Left colon (tissue), 2 donors: ENCODE results near the gene DCXR. TPM values are rescaled to one million over a fixed set of nuclear protein-coding genes. Genes with fewer than 3 reads are reported as not detected.

Experiments
- ATAC-seq: fragments of 200-7000 bp; cut with Tn5 transposase; one replicate; pipeline ENCODE4 v1.9.1; 2020; ENCODE audit warnings: mild to moderate bottlenecking, moderate library complexity
- DNase-seq, 2 donors: peaks; one replicate each; pipeline ENCODE4 v3.0.0-alpha.2; 2020
- intact Hi-C, 2 donors: fragments of 100-400 bp; cut with DNase I in 1 of 2; cut with micrococcal nuclease in 1 of 2; formaldehyde crosslinking; loops; one replicate each; pipeline versions ENCODE4 v1.11.2 to v1.14.0; 2022; cut with DNase I, micrococcal nuclease
- total RNA-seq, 2 donors: library from RNA; stranded (reverse); fragmentation: NEBNext Ultra II Directional; extraction: Animal tissue kit (Norgen Biotek cat#: 25700); gene quantifications; one replicate each; pipeline ENCODE4 v1.2.1, GENCODE V29; 2021
- donor health status: DM: no; HTN: no; CAD: no.
- donor health status: DM: yes; HTN: yes; CAD: no.

Gene DCXR
- total RNA-seq, 2 donors from 2014 or later = 111 to 137 TPM

GRCh38 chr17:82029990-82030469 is 7.5 kb downstream of the DCXR start:
- ATAC-seq = peak; percentile 5

DNA sequence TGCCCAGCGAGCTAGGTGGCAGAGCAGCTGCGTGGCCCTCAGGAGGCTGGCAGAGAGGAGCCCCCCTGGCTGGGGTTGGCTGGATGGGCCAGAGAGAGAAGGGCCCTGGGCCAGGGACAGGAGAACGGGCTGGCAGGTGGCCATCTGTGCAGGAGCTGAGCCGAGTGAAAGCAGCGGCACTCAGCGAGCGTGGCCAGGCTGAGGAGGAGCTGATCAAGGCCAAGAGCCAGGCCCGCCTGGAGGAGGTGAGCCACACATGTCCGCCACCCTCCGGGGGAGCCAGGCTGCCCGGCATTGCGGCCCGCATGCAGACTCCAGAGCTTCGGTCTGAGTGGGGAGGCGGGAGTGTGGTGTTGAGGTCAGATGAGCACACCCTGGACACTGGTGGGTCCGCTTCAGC is 8.1 kb downstream of the DCXR start:
- ATAC-seq (no peak), DNase-seq (no peak)
- intact Hi-C loops = no loop called here

More at GRCh38 chr17:82029990-82030469, 7.5 kb downstream of the DCXR start:
- DNase-seq = no peak
- intact Hi-C loops = loop anchor here (5.0 kb wide), 1 partner anchor 122 kb away; no protein-coding TSS in a partner anchor

GRCh38 chr17:82028966-82029365 is 8.5 kb downstream of the DCXR start:
- ATAC-seq (no peak), DNase-seq (no peak)
- intact Hi-C loops = no loop called here

DNA sequence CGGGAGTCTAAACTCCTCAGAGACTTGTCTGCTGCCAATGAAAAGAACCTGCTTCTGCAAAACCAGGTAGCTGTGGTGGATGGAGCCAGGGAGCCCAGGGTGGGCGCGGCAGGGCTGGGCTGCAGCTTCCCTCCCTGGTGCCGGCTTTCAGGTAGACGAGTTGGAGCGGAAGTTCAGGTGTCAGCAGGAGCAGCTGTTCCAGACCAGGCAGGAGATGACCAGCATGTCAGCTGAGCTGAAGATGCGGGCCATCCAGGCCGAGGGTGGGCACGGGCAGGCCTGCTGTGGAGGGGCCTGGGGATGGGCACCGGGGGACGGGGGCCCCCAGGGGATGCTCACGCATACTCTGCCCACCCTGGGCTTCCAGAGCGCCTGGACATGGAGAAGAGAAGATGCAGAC is 9.3 kb downstream of the DCXR start:
- ATAC-seq (no peak), DNase-seq (no peak)
- intact Hi-C loops = no loop called here

GRCh38 chr17:82025401-82026107 is 11.9 kb downstream of the DCXR start:
- no peak for ATAC-seq
- intact Hi-C loops = no loop called here

GRCh38 chr17:82024859-82025258 is 12.6 kb downstream of the DCXR start:
- ATAC-seq = no peak
- intact Hi-C loops = no loop called here
- no peak for DNase-seq

More at GRCh38 chr17:82025401-82026107, 11.9 kb downstream of the DCXR start:
- DNase-seq = no peak

DNA sequence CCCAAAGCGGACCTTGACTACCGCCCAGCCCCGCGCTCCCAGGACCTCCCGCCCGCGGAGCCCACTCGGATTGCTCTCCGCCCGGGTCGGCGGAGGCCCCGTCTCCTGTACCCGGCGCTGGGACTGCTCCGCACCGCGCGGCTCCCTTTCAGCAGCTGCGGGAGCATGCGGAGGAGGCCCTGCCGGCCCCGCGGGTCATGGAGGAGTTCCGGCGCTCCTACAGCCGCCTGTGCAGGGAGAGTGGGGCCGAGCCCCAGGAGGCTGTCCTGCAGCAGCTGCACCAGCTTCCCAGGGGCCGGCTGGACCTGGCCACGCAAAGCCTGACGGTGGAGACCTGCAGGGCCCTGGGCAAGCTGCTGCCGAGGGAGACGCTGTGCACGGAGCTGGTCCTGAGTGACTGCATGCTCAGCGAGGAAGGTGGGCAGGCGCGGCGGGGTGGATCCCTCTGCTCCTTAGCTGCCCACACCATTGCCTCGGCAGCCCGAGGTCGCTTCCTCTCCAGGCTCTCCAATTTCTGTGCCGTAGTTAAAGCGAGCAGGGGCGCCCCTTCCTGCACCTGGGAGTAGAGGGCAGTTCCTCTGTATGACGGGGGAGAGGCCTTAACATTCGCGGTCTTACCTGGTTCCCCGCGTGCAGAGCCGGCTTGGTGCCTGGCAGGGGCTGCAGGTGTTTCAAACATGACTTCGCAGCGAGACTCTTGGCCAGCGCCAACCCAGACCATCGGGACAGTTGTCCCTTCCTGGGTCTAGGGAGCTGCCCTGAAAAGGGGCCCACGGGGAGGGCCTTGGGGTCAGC is 13.9 kb downstream of the DCXR start:
- peak; percentile 14 for ATAC-seq
- DNase-seq = peak in 1 of 2 donors; percentile 46
- intact Hi-C loops = no loop called here

DNA sequence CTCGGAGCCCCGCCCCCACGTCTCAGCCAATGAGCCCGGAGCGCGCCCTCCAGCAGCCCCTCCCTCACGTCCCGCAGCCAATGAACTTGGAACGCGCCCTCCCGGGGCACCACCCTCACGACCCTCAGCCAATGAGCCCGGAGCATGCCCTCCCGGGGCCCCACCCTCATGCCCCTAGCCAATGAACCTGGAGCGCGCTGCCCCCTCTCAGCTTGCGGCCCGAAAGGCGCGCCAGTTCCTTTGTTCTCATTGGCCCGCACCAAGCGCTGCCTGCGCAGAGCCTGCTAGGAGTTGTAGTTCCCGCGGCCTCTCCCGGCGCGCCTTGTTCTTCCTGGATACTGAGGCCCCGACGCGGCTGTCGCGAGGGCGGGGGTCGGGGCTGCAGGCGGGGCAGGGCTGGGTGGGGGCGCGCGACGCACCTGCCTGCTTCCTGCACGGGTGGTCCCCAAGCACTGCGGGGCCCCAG is 14.5 kb downstream of the DCXR start, which contains the start of gene LRRC45:
LRRC45 (plus strand) TSS at position 325 of the 466 bp plus-strand sequence. CDS start 339 bp downstream, outside the sequence.
- intact Hi-C loops = no loop called here
- DNase-seq (peak; percentile 100), ATAC-seq (peak; percentile 82)

DNA sequence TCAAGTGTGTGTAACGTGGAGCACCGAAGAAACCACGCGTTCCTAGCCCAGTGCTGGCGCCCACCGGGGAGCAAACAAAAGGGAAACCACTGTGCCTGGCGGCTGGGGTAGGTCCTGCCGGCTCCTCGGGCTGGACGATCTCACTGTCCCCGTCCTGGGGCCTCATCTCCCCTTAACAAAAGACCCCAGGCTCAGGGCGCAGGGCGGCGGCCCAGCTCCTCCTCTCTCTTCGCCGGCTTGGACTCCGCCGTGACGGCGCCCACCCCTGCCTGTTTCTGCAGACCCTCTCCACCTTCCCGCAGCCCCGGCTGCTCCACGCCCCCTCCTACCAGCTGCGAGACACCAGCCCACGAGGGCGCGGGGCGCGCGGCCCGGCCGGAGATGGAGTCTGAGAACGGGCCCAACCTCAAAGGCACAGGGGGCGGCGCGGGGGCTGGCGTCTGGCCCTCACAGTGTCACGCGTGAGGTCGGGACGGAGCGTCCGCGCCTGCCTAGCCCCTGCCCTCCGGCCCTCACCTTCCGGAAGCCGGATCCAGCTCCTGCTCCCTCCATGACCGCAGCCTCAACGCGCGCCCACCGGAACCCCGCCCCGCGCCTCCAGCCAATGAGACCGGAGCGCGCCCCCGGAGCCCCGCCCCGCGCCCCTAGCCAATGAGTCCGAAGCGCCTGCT is 15.1 kb downstream of the DCXR start, which contains the start of gene CENPX:
CENPX (minus strand) TSS at position 569 of the 671 bp plus-strand sequence; CDS start at position 552, 17 bp downstream.
- DNase-seq = no peak
- intact Hi-C loops = no loop called here
- ATAC-seq = no peak

GRCh38 chr17:82021900-82022309 is 15.6 kb downstream of the DCXR start:
- ATAC-seq (peak; percentile 31), DNase-seq (peak in 1 of 2 donors; percentile 60)
- intact Hi-C loops = no loop called here

- intact Hi-C loops = no loop called here
- DNase-seq (peak; percentile 74 to 84), ATAC-seq (peak; percentile 33)
These were observed 16.2 kb downstream of the DCXR start for GRCh38 chr17:82021107-82021899.

GRCh38 chr17:82020572-82021106 is 16.9 kb downstream of the DCXR start:
- intact Hi-C loops = no loop called here
- DNase-seq = no peak
- no peak for ATAC-seq

DNA sequence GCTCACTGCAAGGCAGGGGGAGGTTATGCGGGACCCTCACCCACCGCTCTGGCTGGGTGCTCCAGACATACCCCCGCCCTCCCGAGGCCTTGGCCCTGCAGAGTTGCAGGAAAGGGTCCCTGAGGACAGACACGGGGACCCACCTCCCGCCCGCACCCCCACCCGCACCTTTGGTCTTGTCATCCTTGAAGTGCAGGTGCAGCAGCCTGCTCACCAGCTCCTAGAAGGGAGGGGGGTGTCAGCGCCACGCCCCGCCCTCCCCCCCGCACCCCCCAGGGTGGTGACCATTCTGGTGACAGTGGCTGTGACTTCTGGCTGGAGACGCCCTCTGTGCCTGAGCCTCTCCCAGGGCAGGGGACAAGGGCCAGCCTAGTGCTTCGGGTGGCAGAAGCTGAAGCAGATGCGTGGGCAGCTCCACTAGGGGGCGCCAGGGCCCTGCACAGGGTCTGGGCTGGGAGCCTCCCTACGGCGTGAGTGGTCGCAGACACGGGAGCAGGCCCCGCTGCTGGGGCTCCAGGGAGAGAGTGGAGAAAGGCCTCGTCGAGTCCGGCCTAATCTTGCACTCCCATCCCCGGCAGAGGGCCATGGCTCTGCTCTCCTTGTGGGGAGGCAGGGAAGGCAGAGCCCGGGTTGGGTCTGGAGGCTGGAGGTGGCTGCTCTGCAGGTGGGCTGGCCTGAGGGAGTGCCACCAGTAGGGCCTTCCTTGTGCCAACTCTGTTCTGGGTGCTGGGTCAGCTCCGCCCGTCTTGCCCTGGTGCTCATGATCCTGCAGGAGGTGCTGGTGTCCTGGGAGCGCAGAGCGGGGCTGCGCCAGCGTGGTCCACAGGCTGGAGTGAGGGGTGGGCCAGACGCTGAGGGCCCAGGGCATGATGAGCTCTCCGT is 17.6 kb downstream of the DCXR start:
- DNase-seq (peak; percentile 70 to 75), ATAC-seq (peak; percentile 9)
- intact Hi-C loops = loop anchor here in 1 of 2 donors (5.0 kb wide), 1 partner anchor 53 kb away; no protein-coding TSS in a partner anchor

DNA sequence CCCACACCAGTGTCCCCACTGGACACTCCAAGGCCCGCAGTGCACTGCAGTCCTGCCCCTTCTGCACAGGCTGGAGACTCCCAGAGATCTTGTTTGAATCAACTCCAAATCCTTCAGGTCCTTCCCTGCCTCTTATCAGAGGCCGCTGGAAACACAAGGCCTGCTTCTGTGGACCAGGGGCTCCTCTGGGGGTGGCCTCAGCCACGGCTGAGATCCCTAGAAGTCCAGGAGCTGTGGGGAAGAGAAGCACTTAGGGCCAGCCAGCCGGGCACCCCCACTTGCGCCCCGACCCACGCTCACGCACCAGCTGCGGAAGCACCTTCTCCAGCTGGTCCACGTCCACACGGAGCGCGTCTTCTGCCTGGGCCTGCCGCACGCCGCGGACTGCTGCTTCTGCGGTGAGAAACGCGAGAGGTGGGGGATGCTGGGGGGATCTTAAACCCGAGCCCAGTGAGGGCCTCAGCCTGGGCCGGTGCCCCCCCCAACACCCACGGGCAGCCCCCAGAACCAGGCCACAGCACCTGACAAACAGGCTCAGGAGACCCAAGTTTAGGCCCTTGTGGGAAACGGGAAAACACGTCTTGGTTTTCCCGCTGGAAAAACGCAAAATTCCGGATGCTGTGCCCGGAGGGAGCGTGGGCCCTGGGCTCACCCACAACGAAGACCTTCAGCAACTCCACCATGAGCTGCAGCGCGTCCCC is 18.4 kb downstream of the DCXR start:
- DNase-seq (no peak), ATAC-seq (no peak)
- intact Hi-C loops = loop anchor here in 1 of 2 donors (5.0 kb wide), 1 partner anchor 52 kb away; no protein-coding TSS in a partner anchor

- ATAC-seq (no peak), DNase-seq (no peak)
- intact Hi-C loops = loop anchor here in 1 of 2 donors (5.0 kb wide), 1 partner anchor 51 kb away; no protein-coding TSS in a partner anchor
These were observed 19.1 kb downstream of the DCXR start for GRCh38 chr17:82018152-82018988.
